ENCODE measurements around the gene NOM1. TPM values are rescaled to one million over a fixed set of nuclear protein-coding genes. Genes with fewer than 3 reads are reported as not detected.

The NOM1 gene
- total and polyA plus RNA-seq, 2 donors (not counting 3 experiments of a cell fraction or from before 2014, with no cell fraction given): 13.7 to 38.6 TPM

DNA sequence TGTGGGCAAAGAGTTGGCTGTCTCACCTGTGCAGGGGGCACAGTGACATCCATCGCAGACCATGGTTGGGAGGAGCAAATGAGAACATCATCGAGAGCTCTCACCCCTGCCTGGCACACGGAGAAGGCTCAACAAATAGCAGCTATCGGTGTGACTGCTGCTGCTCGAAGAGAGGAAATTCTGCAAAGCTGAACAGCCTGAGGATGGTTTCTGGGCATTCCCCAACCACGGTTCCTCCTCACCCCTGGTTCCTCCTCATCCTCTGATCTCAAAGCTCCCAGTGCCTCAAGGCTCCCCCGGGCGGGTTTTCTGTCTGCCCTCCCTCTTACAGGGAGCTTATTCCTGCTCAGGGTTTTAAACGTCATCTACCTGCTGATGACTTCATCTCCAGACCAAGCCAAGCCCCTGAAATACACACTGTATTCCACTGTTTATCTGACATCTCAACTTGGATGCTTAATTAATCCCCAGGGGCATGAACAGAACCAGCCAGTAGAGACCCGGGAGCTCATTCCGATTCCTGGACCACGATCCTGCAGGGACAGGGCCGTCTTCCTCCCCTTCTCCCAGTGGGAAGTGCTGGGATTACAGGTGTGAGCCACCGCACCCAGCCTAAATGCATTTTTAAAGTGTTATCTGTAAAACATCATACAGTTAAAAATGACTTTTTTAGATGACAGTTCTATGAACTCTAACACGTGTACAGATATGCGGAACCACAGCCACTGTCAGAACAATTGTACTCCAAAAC lies 19.5 kb upstream of the NOM1 start:
- BruUV-seq (replicated peaks): no TSS peak
- no peak overlapping the region for H3K27ac ChIP-seq (ENCODE audit: insufficient read depth, low read depth, low read length)

More for the DNA sequence above, 19.5 kb upstream of the NOM1 start:
- FAIRE-seq (no peak), DNase-seq (ENCODE audit: low read depth, low spot score) (no peak)
- Histone ChIP-seq H3K9ac (replicated peaks; ENCODE audit: extremely low read depth, insufficient read depth, low read length) (no peak overlapping the region), H3K36me3 (ENCODE audit: control insufficient read depth in 2 of 2, extremely low read depth in 1 of 2, insufficient read depth in 2 of 2, low read length in 2 of 2) (no peaks in the 10 kb centered on the region), H3K79me2 (ENCODE audit: control insufficient read depth, insufficient read depth, low read length) (no peaks in the 10 kb centered on the region), H3K9me1 (replicated peaks; ENCODE audit: control insufficient read depth, extremely low read depth, insufficient read depth, low read length) (no peaks in the 10 kb centered on the region), H4K20me1 (replicated peaks; ENCODE audit: control insufficient read depth, extremely low read depth, insufficient read depth, low read length) (no peaks in the 10 kb centered on the region), H3K9me3 (replicated peaks; ENCODE audit: control insufficient read depth, insufficient read depth, low read length) (no peaks in the 10 kb centered on the region), H3K4me1 (ENCODE audit: control insufficient read depth, extremely low read depth, insufficient read depth, low read length) (peaks cover 34% of the 10 kb centered on the region), H3K4me2 (ENCODE audit: insufficient read depth, low read length) (no peak overlapping the region), H2AFZ (ENCODE audit: low read depth, low read length) (no peak overlapping the region), H3K4me3 (replicated peaks in 1 of 3; ENCODE audit: insufficient read depth in 1 of 3, low read depth in 1 of 3, low read length in 3 of 3) (no peak overlapping the region), H3K27me3 (ENCODE audit: control insufficient read depth in 2 of 2, insufficient read depth in 2 of 2, low read length in 2 of 2) (no peaks in the 10 kb centered on the region)
- ChIA-PET CTCF (interaction anchor here (0.9 kb wide), 1 partner anchor 19 kb away, joined by 4 read pairs; the partner anchor contains the start of gene NOM1), POLR2A (no interaction called here)
- TF ChIP-seq EZH2 (IDR thresholded peaks at IDR 0.05; ENCODE audit: borderline replicate concordance, low read depth, low read length, severe bottlenecking) (no peak), JUN (IDR thresholded peaks at IDR 0.05; ENCODE audit: borderline replicate concordance, insufficient read depth, insufficient read length, low read depth) (no peak), MYC (IDR thresholded peaks at IDR 0.05; ENCODE audit: low read depth, low read length) (no peak), POLR2A (IDR thresholded peaks at IDR 0.05; ENCODE audit: low read depth, low read length) (no peak), GATA2 (IDR thresholded peaks at IDR 0.05; ENCODE audit: insufficient read depth, insufficient read length, low read depth, low read length) (no peak), FOS (IDR thresholded peaks at IDR 0.05; ENCODE audit: borderline replicate concordance, insufficient read depth, low read length) (no peak), POLR2AphosphoS5 (IDR thresholded peaks at IDR 0.05; ENCODE audit: insufficient read depth, low read depth, low read length) (no peak)
- TF ChIP-seq, protein P1, sequence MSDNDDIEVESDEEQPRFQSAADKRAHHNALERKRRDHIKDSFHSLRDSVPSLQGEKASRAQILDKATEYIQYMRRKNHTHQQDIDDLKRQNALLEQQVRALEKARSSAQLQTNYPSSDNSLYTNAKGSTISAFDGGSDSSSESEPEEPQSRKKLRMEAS (IDR thresholded peaks at IDR 0.05; ENCODE audit: insufficient read depth, insufficient read length): no peak
- TF ChIP-seq, protein P2, sequence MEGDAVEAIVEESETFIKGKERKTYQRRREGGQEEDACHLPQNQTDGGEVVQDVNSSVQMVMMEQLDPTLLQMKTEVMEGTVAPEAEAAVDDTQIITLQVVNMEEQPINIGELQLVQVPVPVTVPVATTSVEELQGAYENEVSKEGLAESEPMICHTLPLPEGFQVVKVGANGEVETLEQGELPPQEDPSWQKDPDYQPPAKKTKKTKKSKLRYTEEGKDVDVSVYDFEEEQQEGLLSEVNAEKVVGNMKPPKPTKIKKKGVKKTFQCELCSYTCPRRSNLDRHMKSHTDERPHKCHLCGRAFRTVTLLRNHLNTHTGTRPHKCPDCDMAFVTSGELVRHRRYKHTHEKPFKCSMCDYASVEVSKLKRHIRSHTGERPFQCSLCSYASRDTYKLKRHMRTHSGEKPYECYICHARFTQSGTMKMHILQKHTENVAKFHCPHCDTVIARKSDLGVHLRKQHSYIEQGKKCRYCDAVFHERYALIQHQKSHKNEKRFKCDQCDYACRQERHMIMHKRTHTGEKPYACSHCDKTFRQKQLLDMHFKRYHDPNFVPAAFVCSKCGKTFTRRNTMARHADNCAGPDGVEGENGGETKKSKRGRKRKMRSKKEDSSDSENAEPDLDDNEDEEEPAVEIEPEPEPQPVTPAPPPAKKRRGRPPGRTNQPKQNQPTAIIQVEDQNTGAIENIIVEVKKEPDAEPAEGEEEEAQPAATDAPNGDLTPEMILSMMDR (IDR thresholded peaks at IDR 0.05; ENCODE audit: extremely low read depth in 1 of 2, insufficient read depth in 1 of 2, low read depth in 1 of 2, low read length in 2 of 2): no peak
- intact Hi-C loops (cut with micrococcal nuclease): no loop called here
- dilution Hi-C loops (cut with MboI; ENCODE audit: extremely low pct_ligation_motif_present, low sequenced_read_pairs): no loop called here

All from endothelial cell of umbilical vein (primary cell).